Neutrophil (primary cell): ENCODE data around the gene HDAC6.
"Not testable (repeated sequence)": the region's sequence is repeated elsewhere in the genome, so short reads cannot be mapped to it uniquely, and the experiment has no call there.

Experiments
- H3K27ac ChIP-seq: fragments of 200-600 bp; sonication (generic); 2 replicates; pipeline ENCODE4 v1.5.1; 2016; ENCODE audit warnings: mild to moderate bottlenecking, moderate library complexity
- H3K27me3 ChIP-seq: fragments of 200-600 bp; sonication (generic); 2 replicates; pipeline ENCODE4 v1.6.0; 2016; ENCODE audit warnings: mild to moderate bottlenecking
- H3K36me3 ChIP-seq: fragments of 200-600 bp; sonication (generic); 2 replicates; pipeline ENCODE4 v1.5.1; 2017
- H3K4me1 ChIP-seq, 2 experiments: fragments of 200-600 bp in 1 of 2; sonication (generic) in 1 of 2; 1 replicate in 1 of 2; 2 replicates in 1 of 2; pipeline versions ENCODE4 v1.5.1 to v1.6.1; 2013 to 2016; ENCODE audit warnings: low read depth in 1 of 2, low read length in 1 of 2, mild to moderate bottlenecking in 1 of 2, moderate library complexity in 1 of 2; ENCODE audit not compliant: control insufficient read depth in 1 of 2, insufficient read depth in 1 of 2
- H3K4me3 ChIP-seq, 2 experiments: fragments of 200-600 bp in 1 of 2; sonication (generic) in 1 of 2; 1 replicate in 1 of 2; 2 replicates in 1 of 2; pipeline ENCODE4 v1.5.1; 2013 to 2016; ENCODE audit warnings: low read depth in 1 of 2, low read length in 1 of 2, mild to moderate bottlenecking in 1 of 2, moderate library complexity in 1 of 2
- H3K9me3 ChIP-seq: fragments of 200-600 bp; sonication (generic); 2 replicates; pipeline ENCODE4 v1.5.1; 2016
- TF ChIP-seq, protein P1 (sequence below): fragments of 200-600 bp; sonication (generic); IDR thresholded peaks from 2 replicates; pipeline ENCODE4 v1.5.1; 2016; ENCODE audit warnings: antibody characterized with exemption

The HDAC6 gene

GRCh38 chrX:48854898-48855297 is 53.0 kb downstream of the HDAC6 start:
- H3K9me3 ChIP-seq: no peaks in the 10 kb centered on the region
- H3K4me1 ChIP-seq: no peaks in the 10 kb centered on the region
- TF ChIP-seq, protein P1, sequence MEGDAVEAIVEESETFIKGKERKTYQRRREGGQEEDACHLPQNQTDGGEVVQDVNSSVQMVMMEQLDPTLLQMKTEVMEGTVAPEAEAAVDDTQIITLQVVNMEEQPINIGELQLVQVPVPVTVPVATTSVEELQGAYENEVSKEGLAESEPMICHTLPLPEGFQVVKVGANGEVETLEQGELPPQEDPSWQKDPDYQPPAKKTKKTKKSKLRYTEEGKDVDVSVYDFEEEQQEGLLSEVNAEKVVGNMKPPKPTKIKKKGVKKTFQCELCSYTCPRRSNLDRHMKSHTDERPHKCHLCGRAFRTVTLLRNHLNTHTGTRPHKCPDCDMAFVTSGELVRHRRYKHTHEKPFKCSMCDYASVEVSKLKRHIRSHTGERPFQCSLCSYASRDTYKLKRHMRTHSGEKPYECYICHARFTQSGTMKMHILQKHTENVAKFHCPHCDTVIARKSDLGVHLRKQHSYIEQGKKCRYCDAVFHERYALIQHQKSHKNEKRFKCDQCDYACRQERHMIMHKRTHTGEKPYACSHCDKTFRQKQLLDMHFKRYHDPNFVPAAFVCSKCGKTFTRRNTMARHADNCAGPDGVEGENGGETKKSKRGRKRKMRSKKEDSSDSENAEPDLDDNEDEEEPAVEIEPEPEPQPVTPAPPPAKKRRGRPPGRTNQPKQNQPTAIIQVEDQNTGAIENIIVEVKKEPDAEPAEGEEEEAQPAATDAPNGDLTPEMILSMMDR: no peak
- no peaks in the 10 kb centered on the region for H3K27me3 ChIP-seq
- H3K36me3 ChIP-seq: no peaks in the 10 kb centered on the region
- H3K27ac ChIP-seq: no peak overlapping the region
- H3K4me3 ChIP-seq: no peak overlapping the region

DNA sequence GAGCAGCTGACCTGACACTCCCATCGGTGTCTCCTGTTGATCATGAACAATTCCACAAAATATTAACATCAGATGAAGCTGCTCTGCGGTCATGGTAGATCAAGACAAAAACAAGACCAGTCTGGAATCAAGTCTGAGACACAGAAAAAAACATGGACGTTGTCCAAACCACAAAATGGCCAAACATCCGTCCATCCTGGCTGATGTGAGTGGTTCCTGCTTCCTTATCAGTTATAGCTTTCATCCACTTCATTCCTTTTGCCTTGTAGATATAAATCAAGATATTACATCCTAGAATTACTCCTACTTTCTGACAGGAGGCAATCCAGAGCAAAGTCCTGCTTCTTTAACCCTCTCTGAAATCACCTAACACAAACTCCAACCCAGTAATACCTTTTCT is 62.3 kb downstream of the HDAC6 start:
- Histone ChIP-seq H3K4me3 (no peak overlapping the region), H3K4me1 (peaks cover 0 to 5% of the 10 kb centered on the region in 2 experiments), H3K27ac (no peak overlapping the region), H3K27me3 (no peaks in the 10 kb centered on the region), H3K36me3 (no peaks in the 10 kb centered on the region), H3K9me3 (no peaks in the 10 kb centered on the region)
- TF ChIP-seq, protein P1: no peak

DNA sequence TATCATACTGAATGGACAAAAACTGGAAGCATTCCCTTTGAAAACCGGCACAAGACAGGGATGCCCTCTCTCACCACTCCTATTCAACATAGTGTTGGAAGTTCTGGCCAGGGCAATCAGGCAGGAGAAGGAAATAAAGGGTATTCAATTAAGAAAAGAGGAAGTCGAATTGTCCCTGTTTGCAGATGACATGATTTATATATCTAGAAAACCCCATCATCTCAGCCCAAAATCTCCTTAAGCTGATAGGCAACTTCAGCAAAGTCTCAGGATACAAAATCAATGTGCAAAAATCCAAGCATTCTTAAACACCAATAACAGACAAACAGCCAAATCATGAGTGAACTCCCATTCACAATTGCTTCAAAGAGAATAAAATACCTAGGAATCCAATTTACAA is 70.2 kb downstream of the HDAC6 start:
- not testable (repeated sequence) for H3K27ac ChIP-seq, H3K4me1 ChIP-seq

More for the DNA sequence above, 70.2 kb downstream of the HDAC6 start:
- H3K4me3 ChIP-seq, H3K27me3 ChIP-seq, H3K9me3 ChIP-seq, H3K36me3 ChIP-seq: not testable (repeated sequence)
